HepG2 (cell line): Measurements from ENCODE around the gene ZNF334. TPM values are rescaled to one million over a fixed set of nuclear protein-coding genes. Genes with fewer than 3 reads are reported as not detected.
A peak's percentile ranks its signal among the peaks of the same experiment; 100 is the strongest.

Source experiments
- ARNT2 ChIP-seq: sonication (generic); formaldehyde crosslinking; IDR thresholded peaks from 2 replicates; pipeline ENCODE4 v1.8.0; 2022; ENCODE audit warnings: mild to moderate bottlenecking, low read depth, missing genetic modification reagents, moderate library complexity
- ELF3 ChIP-seq: IDR thresholded peaks from 2 replicates; pipeline ENCODE4 v1.6.1; 2016; ENCODE audit warnings: missing genetic modification reagents, missing compliant biosample characterization
- HNRNPLL ChIP-seq: fragments of 200-400 bp; formaldehyde crosslinking; IDR thresholded peaks from 2 replicates; pipeline ENCODE4 v1.6.1; 2017; ENCODE audit warnings: mild to moderate bottlenecking, low read depth, low read length; ENCODE audit not compliant: poor library complexity, severe bottlenecking
- KMT2A ChIP-seq: sonication (generic); formaldehyde crosslinking; IDR thresholded peaks from 2 replicates; pipeline ENCODE4 v1.4.0; 2020; ENCODE audit warnings: missing genetic modification reagents
- MLXIP ChIP-seq: sonication (generic); formaldehyde crosslinking; IDR thresholded peaks from 2 replicates; pipeline ENCODE4 v1.9.0; 2021; ENCODE audit warnings: missing genetic modification reagents, borderline replicate concordance
- MTA3 ChIP-seq: sonication (generic); formaldehyde crosslinking; IDR thresholded peaks from 2 replicates; pipeline ENCODE4 v1.4.0; 2020; ENCODE audit warnings: missing genetic modification reagents
- NRL ChIP-seq: sonication (generic); formaldehyde crosslinking; IDR thresholded peaks from 2 replicates; pipeline ENCODE4 v1.5.0; 2020; ENCODE audit warnings: missing genetic modification reagents, mild to moderate bottlenecking, moderate library complexity, borderline replicate concordance
- RBM39 ChIP-seq: fragments of 200-400 bp; formaldehyde crosslinking; IDR thresholded peaks from one replicate; pipeline ENCODE4 v1.6.1; 2018; ENCODE audit warnings: antibody characterized with exemption, mild to moderate bottlenecking, low read depth, low read length; ENCODE audit not compliant: poor library complexity, severe bottlenecking
- SP2 ChIP-seq: sonication (generic); formaldehyde crosslinking; IDR thresholded peaks from 2 replicates; pipeline ENCODE4 v1.5.1; 2020; ENCODE audit warnings: mild to moderate bottlenecking, missing genetic modification reagents
- THAP11 ChIP-seq: IDR thresholded peaks from 2 replicates; pipeline ENCODE4 v1.6.1; 2016; ENCODE audit warnings: missing biosample characterization, missing genetic modification reagents
- TP53 ChIP-seq: sonication (generic); formaldehyde crosslinking; conservative IDR thresholded peaks from 2 replicates; pipeline ENCODE4 v1.4.0; 2020; ENCODE audit warnings: missing genetic modification reagents
- ZBTB4 ChIP-seq: sonication (generic); formaldehyde crosslinking; IDR thresholded peaks from 2 replicates; pipeline ENCODE4 v1.4.0; 2020; ENCODE audit warnings: missing genetic modification reagents, mild to moderate bottlenecking, borderline replicate concordance
- ZMAT3 ChIP-seq: sonication (generic); formaldehyde crosslinking; conservative IDR thresholded peaks from 2 replicates; pipeline ENCODE4 v1.7.0; 2021; ENCODE audit warnings: missing genetic modification reagents
- ZNF274 ChIP-seq: sonication (generic); formaldehyde crosslinking; IDR thresholded peaks from 2 replicates; pipeline ENCODE4 v1.5.1; 2020; ENCODE audit warnings: mild to moderate bottlenecking, missing genetic modification reagents
- ZNF614 ChIP-seq: IDR thresholded peaks from 2 replicates; pipeline ENCODE4 v1.6.1; 2018; ENCODE audit warnings: missing biosample characterization, missing genetic modification reagents, inconsistent platforms, borderline replicate concordance
- ZNF772 ChIP-seq: sonication (generic); formaldehyde crosslinking; IDR thresholded peaks from 2 replicates; pipeline ENCODE4 v1.5.0; 2020; ENCODE audit warnings: mild to moderate bottlenecking, missing genetic modification reagents
- ZNF891 ChIP-seq: sonication (generic); formaldehyde crosslinking; IDR thresholded peaks from 2 replicates; pipeline ENCODE4 v1.5.0; 2020; ENCODE audit warnings: mild to moderate bottlenecking, missing genetic modification reagents
- polyA plus RNA-seq, 8 experiments: library from polyadenylated mRNA; depleted of rRNA in 3 of 8; stranded (reverse) in 7 of 8; unstranded in 1 of 8; fragments of >200 nt; fragmentation: Illumina TruSeq in 4 of 8; extraction: Trizol in 4 of 8; gene quantifications; 2 replicates each; pipeline versions ENCODE4 v1.2.1 to v1.2.3, GENCODE V29; 2011 to 2016; ENCODE audit warnings: low read depth in 4 of 8, missing spikeins in 1 of 8, mixed read lengths in 1 of 8; ENCODE audit not compliant: insufficient read depth in 1 of 8
- total RNA-seq, 5 experiments: library from RNA; depleted of rRNA; stranded (reverse); fragments of >200 nt; fragmentation: Illumina TruSeq; extraction: Trizol; gene quantifications; 2 replicates each; pipeline ENCODE4 v1.2.3, GENCODE V29; 2016; ENCODE audit warnings: low read depth in 1 of 5
- TF ChIP-seq, protein P1 (sequence below): sonication (generic); formaldehyde crosslinking; IDR thresholded peaks from 2 replicates; pipeline ENCODE4 v1.4.0; 2020; ENCODE audit warnings: missing genetic modification reagents
- TF ChIP-seq, protein P2 (sequence below): sonication (generic); formaldehyde crosslinking; IDR thresholded peaks from 2 replicates; pipeline ENCODE4 v1.4.0; 2020; ENCODE audit warnings: missing genetic modification reagents

ZNF334 gene
- total and polyA plus RNA-seq, 2 of the 13 experiments (the other 11 are each of a cell fraction or from before 2014, with no cell fraction given): 4.8 to 7.8 TPM

DNA sequence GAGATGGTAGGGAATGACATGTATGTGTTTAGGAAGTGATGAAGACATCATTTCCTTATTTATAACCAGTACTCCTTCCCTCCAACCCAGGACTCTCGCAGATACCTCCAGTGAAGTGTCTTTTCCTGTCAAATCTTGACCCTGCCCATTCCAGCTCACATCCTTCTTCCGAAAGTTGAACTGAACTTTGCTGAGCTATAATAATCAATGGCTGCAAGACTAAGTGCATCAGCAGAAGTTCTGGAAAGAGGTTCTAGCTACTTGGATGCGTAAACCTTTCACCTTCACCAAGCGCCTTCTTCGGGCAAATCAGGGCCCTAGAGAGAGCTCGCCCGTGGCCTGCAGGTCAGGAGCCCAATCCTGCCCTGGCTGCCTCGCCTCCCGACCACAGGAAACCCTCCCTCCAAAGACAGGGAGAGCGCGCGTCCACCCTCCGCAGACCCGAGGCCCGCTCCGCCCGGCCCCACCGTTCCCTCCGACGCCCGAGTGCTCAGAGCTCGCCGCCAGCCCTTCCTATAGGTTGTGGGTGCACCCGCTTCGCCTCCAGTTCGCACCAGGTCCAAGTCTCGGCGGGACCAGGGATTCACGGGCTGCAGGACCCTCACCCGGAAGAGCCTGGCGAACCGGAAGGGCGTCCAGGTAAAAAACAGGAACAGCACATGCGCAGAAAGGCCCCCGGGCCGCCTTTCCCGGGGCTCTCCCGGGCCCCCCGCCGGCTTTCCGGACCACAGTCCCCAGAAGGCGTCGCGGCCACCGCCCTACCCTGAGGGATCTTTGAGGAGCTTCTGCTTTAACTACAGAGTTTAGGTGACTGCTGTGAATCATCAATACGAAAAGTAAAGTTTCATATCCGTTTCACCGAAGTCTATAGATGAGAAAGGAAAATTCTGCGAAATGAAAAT, at the start of gene ZNF334 (continued):
- TF ChIP-seq TP53 (0 out of 2 replicates have a peak, but pooled peaks have one; percentile 48), ZNF274 (CRISPR knock-in tag) (peak; percentile 56; the same call in 1 of the 2 replicates), ZNF891 (0 out of 2 replicates have a peak, but pooled peaks have one; percentile 62), NRL (peak; percentile 68; the same call in 1 of the 2 replicates), MLXIP (CRISPR knock-in tag) (no peak), SP2 (CRISPR knock-in tag) (peak; percentile 43), MTA3 (CRISPR knock-in tag) (no peak), ELF3 (CRISPR knock-in tag) (0 out of 2 replicates have a peak, but pooled peaks have one; percentile 46), KMT2A (peak; percentile 63; the same call in 1 of the 2 replicates), RBM39 (peak; percentile 43), THAP11 (CRISPR knock-in tag) (peak; percentile 92), HNRNPLL (peak; percentile 47), ZMAT3 (CRISPR knock-in tag) (no peak), ZNF772 (CRISPR knock-in tag) (no peak), ARNT2 (CRISPR knock-in tag) (no peak), ZBTB4 (no peak), ZNF614 (CRISPR knock-in tag) (0 out of 2 replicates have a peak, but pooled peaks have one; percentile 18)
- TF ChIP-seq, protein P1, sequence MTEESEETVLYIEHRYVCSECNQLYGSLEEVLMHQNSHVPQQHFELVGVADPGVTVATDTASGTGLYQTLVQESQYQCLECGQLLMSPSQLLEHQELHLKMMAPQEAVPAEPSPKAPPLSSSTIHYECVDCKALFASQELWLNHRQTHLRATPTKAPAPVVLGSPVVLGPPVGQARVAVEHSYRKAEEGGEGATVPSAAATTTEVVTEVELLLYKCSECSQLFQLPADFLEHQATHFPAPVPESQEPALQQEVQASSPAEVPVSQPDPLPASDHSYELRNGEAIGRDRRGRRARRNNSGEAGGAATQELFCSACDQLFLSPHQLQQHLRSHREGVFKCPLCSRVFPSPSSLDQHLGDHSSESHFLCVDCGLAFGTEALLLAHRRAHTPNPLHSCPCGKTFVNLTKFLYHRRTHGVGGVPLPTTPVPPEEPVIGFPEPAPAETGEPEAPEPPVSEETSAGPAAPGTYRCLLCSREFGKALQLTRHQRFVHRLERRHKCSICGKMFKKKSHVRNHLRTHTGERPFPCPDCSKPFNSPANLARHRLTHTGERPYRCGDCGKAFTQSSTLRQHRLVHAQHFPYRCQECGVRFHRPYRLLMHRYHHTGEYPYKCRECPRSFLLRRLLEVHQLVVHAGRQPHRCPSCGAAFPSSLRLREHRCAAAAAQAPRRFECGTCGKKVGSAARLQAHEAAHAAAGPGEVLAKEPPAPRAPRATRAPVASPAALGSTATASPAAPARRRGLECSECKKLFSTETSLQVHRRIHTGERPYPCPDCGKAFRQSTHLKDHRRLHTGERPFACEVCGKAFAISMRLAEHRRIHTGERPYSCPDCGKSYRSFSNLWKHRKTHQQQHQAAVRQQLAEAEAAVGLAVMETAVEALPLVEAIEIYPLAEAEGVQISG (CRISPR knock-in tag): peak; percentile 65; the same call in 1 of the 2 replicates
- TF ChIP-seq, protein P2, sequence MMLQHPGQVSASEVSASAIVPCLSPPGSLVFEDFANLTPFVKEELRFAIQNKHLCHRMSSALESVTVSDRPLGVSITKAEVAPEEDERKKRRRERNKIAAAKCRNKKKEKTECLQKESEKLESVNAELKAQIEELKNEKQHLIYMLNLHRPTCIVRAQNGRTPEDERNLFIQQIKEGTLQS (CRISPR knock-in tag): no peak
